SU-DHL-6 (cell line): Measurements from ENCODE around the gene CRHBP.

ENCODE experiments used
- H2AFZ ChIP-seq: fragments of 200-600 bp; sonication (generic); 2 replicates; pipeline ENCODE4 v1.6.1; 2014; ENCODE audit warnings: low read depth, mild to moderate bottlenecking, moderate library complexity, mixed read lengths, antibody characterized with exemption, low read length; ENCODE audit not compliant: severe bottlenecking
- H3F3A ChIP-seq: fragments of 200-600 bp; shearing (Covaris generic); 2 replicates; pipeline ENCODE4 v1.6.0; 2016; ENCODE audit warnings: antibody characterized with exemption, mild to moderate bottlenecking; ENCODE audit not compliant: insufficient read depth
- H3K27ac ChIP-seq: fragments of 200-600 bp; sonication (generic); 2 replicates; pipeline ENCODE4 v1.5.1; 2016; ENCODE audit warnings: low read depth, mild to moderate bottlenecking, low read length, moderate library complexity, mixed read lengths
- H3K27me3 ChIP-seq: fragments of 200-600 bp; sonication (generic), shearing (Covaris generic); 2 replicates; pipeline ENCODE4 v1.6.0; 2014; ENCODE audit warnings: mild to moderate bottlenecking, low read length
- H3K36me3 ChIP-seq: fragments of 200-600 bp; sonication (generic); 2 replicates; pipeline ENCODE4 v1.6.1; 2014; ENCODE audit warnings: mild to moderate bottlenecking, low read length, mixed read lengths
- H3K4me2 ChIP-seq: fragments of 300-600, 200-600 bp; shearing (Covaris generic), sonication (generic); 2 replicates; pipeline ENCODE4 v1.6.0; 2014; ENCODE audit warnings: low read length, low read depth, mild to moderate bottlenecking; ENCODE audit not compliant: poor library complexity, severe bottlenecking
- H3K4me3 ChIP-seq: fragments of 200-600 bp; sonication (generic); 2 replicates; pipeline ENCODE4 v1.5.1; 2014; ENCODE audit warnings: antibody characterized with exemption, low read length, mild to moderate bottlenecking, mixed read lengths; ENCODE audit not compliant: insufficient read depth, poor library complexity, severe bottlenecking
- H3K79me2 ChIP-seq: fragments of 200-600 bp; sonication (generic); 2 replicates; pipeline ENCODE4 v1.6.1; 2014; ENCODE audit warnings: mild to moderate bottlenecking, low read length, moderate library complexity; ENCODE audit not compliant: insufficient read depth
- H3K9ac ChIP-seq: fragments of 200-600 bp; sonication (generic); 2 replicates; pipeline ENCODE4 v1.7.0; 2014; ENCODE audit warnings: mild to moderate bottlenecking, low read length
- H3K9me2 ChIP-seq: fragments of 200-600 bp; sonication (generic); replicated peaks from 2 replicates; pipeline ENCODE4 v1.6.1; 2014; ENCODE audit warnings: low read length; ENCODE audit not compliant: insufficient read depth
- H3K9me3 ChIP-seq: fragments of 200-600 bp; sonication (generic); 2 replicates; pipeline ENCODE4 v1.6.1; 2014; ENCODE audit warnings: low read length, mixed read lengths; ENCODE audit not compliant: insufficient read depth
- H4K20me1 ChIP-seq: fragments of 200-600 bp; sonication (generic); 2 replicates; pipeline ENCODE4 v1.6.1; 2014; ENCODE audit warnings: low read depth, mild to moderate bottlenecking, antibody characterized with exemption, low read length, moderate library complexity, mixed read lengths
- EZH2phosphoT487 ChIP-seq: fragments of 200-600 bp; sonication (generic), shearing (Covaris generic); conservative IDR thresholded peaks from 2 replicates; pipeline ENCODE4 v1.6.1; 2018; ENCODE audit warnings: mild to moderate bottlenecking, antibody characterized with exemption, low read length, moderate library complexity, mixed read lengths
- TF ChIP-seq, protein P1 (sequence below): fragments of 200-600 bp; sonication (generic); IDR thresholded peaks from one replicate; pipeline ENCODE4 v1.5.1; 2017; ENCODE audit warnings: antibody characterized with exemption, mild to moderate bottlenecking, low read length, moderate library complexity; ENCODE audit not compliant: insufficient read depth, poor library complexity, severe bottlenecking

CRHBP gene

DNA sequence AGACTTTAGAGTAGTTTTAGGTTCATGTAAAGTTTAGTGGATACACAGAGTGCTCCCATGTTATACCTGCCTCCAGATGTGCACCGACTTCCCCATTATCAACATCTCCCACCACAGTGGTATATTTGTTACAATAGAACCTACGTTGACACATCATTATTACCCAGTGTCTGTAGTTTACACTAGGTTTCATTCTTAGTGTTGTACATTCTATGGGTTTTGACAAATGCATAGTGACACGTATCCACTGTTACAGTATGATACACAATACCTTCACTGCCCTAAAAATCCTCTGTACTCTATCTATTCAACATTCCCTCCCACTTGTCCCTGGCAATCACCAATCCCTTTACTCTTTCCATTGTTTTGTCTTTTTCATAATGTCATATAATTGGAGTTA lies 34.3 kb upstream of the CRHBP start:
- no peaks in the 10 kb centered on the region; the same call in 1 of the 2 replicates for H4K20me1 ChIP-seq
- no peak overlapping the region for H3K27ac ChIP-seq
- no peak overlapping the region for H3K9ac ChIP-seq
- no peaks in the 10 kb centered on the region for H3K9me3 ChIP-seq
- H3K79me2 ChIP-seq = peaks cover 45% of the 10 kb centered on the region
- peaks cover 14% of the 10 kb centered on the region for H3K36me3 ChIP-seq
- no peak overlapping the region for H3K4me2 ChIP-seq
- H2AFZ ChIP-seq = no peak overlapping the region
- H3K27me3 ChIP-seq = no peaks in the 10 kb centered on the region
- H3K9me2 ChIP-seq = no peaks in the 10 kb centered on the region
- H3K4me3 ChIP-seq = no peak overlapping the region
- no peak for TF ChIP-seq EZH2phosphoT487
- TF ChIP-seq, protein P1, sequence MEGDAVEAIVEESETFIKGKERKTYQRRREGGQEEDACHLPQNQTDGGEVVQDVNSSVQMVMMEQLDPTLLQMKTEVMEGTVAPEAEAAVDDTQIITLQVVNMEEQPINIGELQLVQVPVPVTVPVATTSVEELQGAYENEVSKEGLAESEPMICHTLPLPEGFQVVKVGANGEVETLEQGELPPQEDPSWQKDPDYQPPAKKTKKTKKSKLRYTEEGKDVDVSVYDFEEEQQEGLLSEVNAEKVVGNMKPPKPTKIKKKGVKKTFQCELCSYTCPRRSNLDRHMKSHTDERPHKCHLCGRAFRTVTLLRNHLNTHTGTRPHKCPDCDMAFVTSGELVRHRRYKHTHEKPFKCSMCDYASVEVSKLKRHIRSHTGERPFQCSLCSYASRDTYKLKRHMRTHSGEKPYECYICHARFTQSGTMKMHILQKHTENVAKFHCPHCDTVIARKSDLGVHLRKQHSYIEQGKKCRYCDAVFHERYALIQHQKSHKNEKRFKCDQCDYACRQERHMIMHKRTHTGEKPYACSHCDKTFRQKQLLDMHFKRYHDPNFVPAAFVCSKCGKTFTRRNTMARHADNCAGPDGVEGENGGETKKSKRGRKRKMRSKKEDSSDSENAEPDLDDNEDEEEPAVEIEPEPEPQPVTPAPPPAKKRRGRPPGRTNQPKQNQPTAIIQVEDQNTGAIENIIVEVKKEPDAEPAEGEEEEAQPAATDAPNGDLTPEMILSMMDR = no peak
- peaks cover 3% of the 10 kb centered on the region; the same call in 1 of the 2 replicates for H3F3A ChIP-seq

DNA sequence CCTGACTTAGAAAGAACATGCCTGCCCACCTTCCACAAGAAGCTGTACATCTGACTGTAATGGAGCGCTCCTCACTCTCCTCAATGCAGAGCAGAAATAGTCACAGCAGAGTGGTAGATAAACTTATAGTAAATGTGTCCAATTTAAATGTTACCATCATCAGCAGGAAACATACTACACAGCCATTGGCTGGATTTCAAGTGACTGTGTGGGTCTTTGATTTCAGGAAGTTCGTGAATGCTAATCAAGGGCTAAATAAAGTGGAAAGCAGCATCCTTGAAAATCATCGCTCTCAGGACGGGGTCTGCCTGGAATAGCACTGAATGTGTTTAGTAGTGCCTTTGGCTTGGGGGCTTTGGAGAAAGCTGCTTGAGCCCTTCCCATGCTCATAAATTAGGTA lies 32.4 kb upstream of the CRHBP start:
- TF ChIP-seq, protein P1 = no peak
- no peak for TF ChIP-seq EZH2phosphoT487
- H4K20me1 ChIP-seq = no peaks in the 10 kb centered on the region; the same call in 1 of the 2 replicates
- no peak overlapping the region for H3K9ac ChIP-seq
- H3F3A ChIP-seq = peaks cover 3% of the 10 kb centered on the region; the same call in 1 of the 2 replicates
- no peak overlapping the region for H3K4me3 ChIP-seq
- H3K9me3 ChIP-seq = no peaks in the 10 kb centered on the region
- peaks cover 45% of the 10 kb centered on the region for H3K79me2 ChIP-seq
- H3K36me3 ChIP-seq = peaks cover 14% of the 10 kb centered on the region
- no peak overlapping the region for H3K27ac ChIP-seq
- no peaks in the 10 kb centered on the region for H3K27me3 ChIP-seq
- H3K4me2 ChIP-seq = no peak overlapping the region
- H3K9me2 ChIP-seq = no peaks in the 10 kb centered on the region
- no peak overlapping the region for H2AFZ ChIP-seq

DNA sequence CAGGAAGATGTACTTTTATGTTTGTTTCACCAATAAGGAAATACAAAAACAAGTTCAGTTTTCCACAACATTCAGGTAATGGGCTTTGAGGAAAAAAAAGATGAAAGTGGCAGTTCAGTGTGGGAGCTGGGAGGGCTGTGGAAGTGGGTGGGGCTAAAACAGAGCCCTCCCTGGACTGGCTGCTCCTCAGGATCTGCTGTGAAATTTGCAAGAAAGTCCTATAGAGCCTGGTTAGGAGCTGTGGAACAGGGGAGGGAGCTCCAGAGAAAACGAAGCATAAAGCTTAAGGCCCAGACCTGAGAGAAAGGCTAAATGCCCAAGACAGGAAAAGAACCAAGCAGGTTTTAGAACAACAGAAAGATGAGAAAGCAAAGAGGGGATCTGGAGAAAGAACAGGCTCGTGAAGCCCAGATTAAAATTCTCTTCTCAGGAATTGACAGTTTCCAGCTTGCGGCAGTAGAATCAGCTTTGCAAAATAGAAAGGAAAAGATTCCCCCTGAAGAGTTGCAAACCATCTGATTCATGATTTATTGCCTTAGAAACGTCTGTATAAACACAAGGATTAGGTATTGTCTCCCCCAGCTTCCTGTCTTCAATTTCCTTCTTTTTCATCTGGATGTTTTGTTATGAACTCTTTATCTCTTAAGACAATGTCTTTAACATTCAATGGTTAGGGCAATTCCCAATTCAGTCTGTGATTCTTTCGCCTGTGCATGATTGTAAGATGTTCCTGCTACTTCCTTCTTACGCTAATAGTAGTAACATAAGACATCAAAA lies 26.3 kb upstream of the CRHBP start:
- no peak overlapping the region for H3K9ac ChIP-seq
- H3K27ac ChIP-seq = no peak overlapping the region
- H3F3A ChIP-seq = no peaks in the 10 kb centered on the region
- H3K36me3 ChIP-seq = no peaks in the 10 kb centered on the region
- TF ChIP-seq EZH2phosphoT487 = no peak
- TF ChIP-seq, protein P1 = no peak
- no peaks in the 10 kb centered on the region for H3K9me2 ChIP-seq
- no peaks in the 10 kb centered on the region for H3K9me3 ChIP-seq
- H4K20me1 ChIP-seq = no peaks in the 10 kb centered on the region
- no peak overlapping the region for H3K4me3 ChIP-seq
- no peak overlapping the region for H3K4me2 ChIP-seq
- no peak overlapping the region for H2AFZ ChIP-seq
- no peaks in the 10 kb centered on the region for H3K27me3 ChIP-seq
- peaks cover 2% of the 10 kb centered on the region for H3K79me2 ChIP-seq
